Measurements from ENCODE around the gene TENM4.

DNA sequence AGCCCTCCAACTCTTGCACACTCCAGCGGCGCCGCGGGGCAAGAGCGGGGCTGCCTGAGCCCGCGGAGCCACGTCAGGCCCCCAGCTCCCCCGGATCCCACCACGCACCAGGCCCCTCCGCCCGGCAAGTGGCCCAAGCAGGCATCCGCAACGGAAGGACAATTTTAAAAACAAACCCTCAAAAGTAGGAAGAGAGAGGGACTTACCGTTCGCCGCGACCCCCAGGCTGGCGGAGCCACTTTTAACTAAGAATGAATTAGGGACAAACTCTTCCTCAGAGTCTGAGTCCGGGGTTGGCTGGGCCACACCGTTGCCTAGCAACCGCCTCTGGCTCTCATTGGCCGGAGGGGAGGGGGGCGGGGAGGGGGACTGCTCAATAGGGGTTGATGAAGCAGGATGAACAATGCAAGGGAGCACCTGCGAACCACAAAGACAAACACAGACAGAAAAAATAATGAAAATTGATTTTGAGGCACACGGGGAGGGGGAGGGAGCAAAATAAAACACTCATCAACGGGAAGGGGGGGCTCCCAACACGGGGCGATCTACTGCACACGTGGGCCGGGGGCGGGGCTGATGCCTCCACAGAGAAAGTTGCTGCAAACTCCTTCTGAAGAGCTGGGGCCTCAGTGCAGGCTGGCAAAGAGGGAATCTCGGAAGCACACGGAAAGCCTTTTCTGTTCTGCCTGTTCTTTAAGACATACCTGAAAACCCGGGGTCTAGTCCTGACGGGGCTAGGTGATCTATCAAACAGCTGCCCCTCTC is 478.7 kb downstream of the TENM4 start:
- TF ChIP-seq CTCF (IDR thresholded peaks at IDR 0.05) = no peak
- TF ChIP-seq POLR2A (IDR thresholded peaks at IDR 0.05) = no peak

Measured in uterus (tissue), 2 donors.